ENCODE data around the gene SCTR.

SCTR gene

DNA sequence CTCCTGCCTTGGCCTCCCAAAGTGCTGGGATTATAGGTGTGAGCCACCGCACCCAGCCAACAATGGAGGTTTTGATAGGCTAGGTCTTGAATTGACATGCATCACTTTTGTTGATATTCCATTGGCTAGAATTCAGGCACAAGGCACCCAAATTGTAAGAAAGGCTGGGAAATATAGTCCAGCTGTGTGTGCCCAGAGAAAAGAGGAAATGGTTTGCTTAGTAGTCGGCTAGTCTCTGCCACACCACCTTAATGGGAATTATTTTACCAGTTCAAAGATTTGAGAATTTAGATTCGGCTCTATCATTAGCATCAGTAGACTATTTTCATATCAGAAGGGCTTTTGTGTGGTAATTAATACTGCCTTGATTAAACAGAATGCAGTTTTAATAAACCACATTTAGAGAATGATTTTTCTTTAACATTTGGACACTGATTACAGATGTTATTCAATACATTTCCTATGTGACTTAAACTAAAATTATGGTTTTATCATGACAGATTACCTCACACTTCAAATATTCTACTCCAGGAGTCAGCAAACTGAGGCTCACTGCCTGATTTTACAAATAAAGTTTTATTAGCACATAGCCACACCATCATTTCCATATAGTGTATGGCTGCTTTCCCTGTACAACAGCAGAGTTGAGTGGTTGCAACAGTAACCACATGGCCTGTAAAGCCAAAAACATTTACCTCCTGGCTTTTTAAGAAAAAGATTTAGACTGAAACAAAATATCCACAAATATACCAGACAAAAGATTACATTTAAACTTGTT lies 130.1 kb downstream of the SCTR start:
- H3K9me3 ChIP-seq (ENCODE audit: control insufficient read depth, low read length): no peaks in the 10 kb centered on the region

More for the DNA sequence above, 130.1 kb downstream of the SCTR start:
- H3K4me3 ChIP-seq (ENCODE audit: insufficient read depth, low read depth, low read length): no peak overlapping the region
- no peaks in the 10 kb centered on the region for H3K4me1 ChIP-seq (ENCODE audit: control insufficient read depth, insufficient read depth, low read length)
- 83 to 94% methylated on average over 2 of the region's 3 CpGs for WGBS, 2 experiments
- no peaks in the 10 kb centered on the region for H3K27me3 ChIP-seq (ENCODE audit: control insufficient read depth, insufficient read depth, low read length, poor library complexity, severe bottlenecking)
- H3K27ac ChIP-seq (ENCODE audit: insufficient read depth, low read depth, low read length, poor library complexity, severe bottlenecking): no peak overlapping the region
- H3K36me3 ChIP-seq (ENCODE audit: control insufficient read depth, insufficient read depth, low read length): no peaks in the 10 kb centered on the region
